Middle frontal gyrus (tissue), 1 donor: ENCODE results near the gene CLIP3.
"Not testable (repeated sequence)": the region's sequence is repeated elsewhere in the genome, so short reads cannot be mapped to it uniquely, and the experiment has no call there.

ENCODE experiments used
- DNase-seq: peaks from one replicate; pipeline ENCODE4 v3.0.0-alpha.2; 2015; ENCODE audit warnings: low spot score; ENCODE audit errors: extremely low spot score

The CLIP3 gene, protein sequence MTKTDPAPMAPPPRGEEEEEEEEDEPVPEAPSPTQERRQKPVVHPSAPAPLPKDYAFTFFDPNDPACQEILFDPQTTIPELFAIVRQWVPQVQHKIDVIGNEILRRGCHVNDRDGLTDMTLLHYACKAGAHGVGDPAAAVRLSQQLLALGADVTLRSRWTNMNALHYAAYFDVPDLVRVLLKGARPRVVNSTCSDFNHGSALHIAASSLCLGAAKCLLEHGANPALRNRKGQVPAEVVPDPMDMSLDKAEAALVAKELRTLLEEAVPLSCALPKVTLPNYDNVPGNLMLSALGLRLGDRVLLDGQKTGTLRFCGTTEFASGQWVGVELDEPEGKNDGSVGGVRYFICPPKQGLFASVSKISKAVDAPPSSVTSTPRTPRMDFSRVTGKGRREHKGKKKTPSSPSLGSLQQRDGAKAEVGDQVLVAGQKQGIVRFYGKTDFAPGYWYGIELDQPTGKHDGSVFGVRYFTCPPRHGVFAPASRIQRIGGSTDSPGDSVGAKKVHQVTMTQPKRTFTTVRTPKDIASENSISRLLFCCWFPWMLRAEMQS

GRCh38 chr19:36032251-36033104 is at the start of gene CLIP3:
TSS of gene CLIP3 (minus strand) at chr19:36032873. CDS start at chr19:36032357, 516 bp downstream.
- DNase-seq, result peak; percentile 68

- no peak for DNase-seq
Measured at GRCh38 chr19:36081894-36082293, 49.2 kb upstream of the CLIP3 start.

DNA sequence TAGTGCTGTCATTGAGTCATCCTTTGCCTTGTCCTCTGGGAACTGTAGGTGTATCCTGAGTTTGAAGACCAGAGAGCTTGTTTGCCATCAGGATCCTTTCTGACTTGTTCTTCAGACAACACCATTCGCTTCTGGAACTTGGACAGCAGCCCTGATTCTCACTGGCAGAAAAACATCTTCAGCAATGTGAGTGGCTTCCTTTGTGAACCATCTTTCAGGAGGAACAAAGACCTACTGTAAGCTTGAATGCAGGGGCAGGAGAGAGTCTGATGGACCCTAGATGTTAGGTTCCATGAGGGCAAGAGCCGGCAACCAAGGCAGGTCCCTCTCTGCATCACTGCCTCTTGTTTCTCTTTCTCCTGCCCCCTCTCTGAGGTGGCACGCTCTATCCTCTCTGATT is 48.7 kb upstream of the CLIP3 start:
- DNase-seq, result peak; percentile 51

DNA sequence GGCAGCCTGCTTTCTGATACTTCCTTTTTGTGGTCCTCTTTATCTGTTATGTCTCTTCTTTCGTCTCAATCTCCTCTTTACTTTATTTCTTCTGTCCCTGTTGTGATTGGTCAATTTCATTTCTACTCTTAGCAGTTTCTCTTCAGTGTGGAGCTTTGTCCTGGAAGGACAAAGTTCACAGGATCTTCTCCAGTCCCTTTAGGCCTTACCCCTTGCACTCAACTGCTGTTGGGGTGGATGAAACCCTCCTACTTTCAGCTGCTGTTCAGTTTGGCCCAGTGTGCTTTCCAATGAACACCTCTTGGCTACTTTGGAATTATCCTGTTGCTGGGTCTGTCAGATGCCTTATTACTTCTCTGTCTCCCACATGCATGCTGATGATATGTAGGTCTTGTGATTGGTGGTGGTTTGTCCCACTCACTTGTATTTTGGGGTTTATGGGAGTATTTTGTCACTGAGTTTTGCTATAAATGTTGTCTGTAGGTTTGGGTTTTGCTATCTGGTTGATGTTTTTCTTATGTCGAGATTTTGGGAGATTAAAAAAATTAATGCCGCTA is 46.8 kb upstream of the CLIP3 start:
- no peak for DNase-seq

GRCh38 chr19:36073121-36073876 is 40.6 kb upstream of the CLIP3 start:
- DNase-seq, result no peak

DNA sequence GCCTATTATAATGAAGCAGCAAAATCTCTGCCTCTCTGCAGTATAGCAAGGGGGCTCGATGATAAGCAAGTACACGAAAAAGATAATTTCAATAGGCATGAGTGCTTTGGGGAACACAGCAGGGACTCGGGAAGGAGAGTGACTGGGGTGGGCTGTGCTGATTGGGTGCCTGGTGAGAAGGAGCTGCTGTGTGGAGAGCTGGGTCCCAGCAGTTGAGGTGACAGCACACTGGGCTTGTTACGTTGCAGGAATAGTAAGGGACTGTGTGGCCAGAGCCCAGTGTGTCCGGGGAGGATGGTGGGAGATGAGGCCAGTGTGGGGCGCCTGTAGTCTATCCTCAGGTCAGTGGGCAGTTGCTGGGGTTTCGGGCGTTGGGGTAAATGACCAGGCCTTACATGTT is 39.4 kb upstream of the CLIP3 start:
- no peak for DNase-seq

GRCh38 chr19:36068810-36069499 is 36.3 kb upstream of the CLIP3 start:
- DNase-seq, result not testable (repeated sequence)

DNA sequence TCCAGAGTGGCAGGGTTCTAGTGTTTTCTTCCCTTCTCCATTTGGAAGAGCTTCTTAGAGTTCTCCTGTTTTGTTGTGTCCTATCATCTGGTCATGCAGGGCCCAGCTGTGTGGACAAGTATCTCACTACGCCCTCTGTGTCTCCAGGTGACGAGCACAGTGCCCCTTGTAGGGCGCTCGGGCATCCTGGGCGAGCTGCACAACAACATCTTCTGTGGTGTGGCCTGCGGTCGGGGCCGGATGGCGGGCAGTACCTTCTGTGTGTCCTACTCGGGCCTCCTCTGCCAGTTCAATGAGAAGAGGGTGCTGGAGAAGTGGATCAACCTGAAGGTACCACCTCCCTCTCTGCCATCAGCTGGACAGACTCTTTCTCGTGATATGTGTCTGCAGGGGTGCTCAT is 35.0 kb upstream of the CLIP3 start:
- no peak for DNase-seq

- no peak for DNase-seq
Measured at GRCh38 chr19:36064826-36065225, 32.2 kb upstream of the CLIP3 start.

DNA sequence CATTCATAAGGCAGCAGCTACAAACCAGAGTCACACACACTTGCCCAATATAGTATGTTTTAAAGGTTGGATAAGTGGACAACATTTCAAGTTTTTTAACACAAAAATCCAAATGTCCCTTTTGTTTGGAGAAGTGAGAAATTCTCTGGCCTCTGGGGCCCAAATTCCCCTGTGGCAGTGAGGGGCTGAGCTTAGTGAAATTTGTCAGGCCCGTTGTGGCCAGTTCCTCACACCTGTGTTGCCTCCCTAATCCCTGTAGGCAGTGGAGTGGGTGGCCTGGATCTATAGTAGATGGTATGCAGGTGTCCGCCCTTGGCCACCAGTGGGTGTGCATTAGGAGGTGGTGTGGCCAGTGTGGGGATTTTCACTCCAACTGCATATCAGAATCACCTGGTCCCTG is 28.7 kb upstream of the CLIP3 start:
- no peak for DNase-seq

DNA sequence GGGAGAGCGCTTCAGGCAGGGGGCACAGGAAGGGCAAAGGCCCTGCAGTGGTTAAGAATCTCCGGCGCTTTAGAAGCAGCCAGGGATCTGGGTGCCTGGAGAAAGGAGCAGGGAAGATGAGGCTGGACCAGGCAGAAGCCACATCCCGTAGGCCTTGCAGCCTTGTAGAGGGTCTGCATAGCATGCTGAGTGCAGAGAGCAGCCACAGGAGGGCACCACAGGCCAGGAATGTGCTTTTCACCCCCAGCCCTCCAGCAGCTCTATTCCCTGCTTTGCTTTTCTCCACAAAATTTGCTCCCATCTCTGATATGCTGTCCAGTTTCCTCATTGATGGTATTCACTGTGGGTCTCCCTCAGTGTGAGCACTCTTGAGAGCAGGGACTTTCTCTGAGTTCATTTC is 27.8 kb upstream of the CLIP3 start:
- DNase-seq, result peak; percentile 75

- DNase-seq, result no peak
Measured at GRCh38 chr19:36059180-36059910, 26.7 kb upstream of the CLIP3 start.

GRCh38 chr19:36058481-36059179 is 26.0 kb upstream of the CLIP3 start:
- DNase-seq, result no peak

GRCh38 chr19:36054733-36055686 is 22.3 kb upstream of the CLIP3 start, which contains the start of gene WDR62:
TSS of gene WDR62 (plus strand) at chr19:36054897. CDS start at chr19:36054972, 75 bp downstream.
- peak; percentile 86 for DNase-seq

DNA sequence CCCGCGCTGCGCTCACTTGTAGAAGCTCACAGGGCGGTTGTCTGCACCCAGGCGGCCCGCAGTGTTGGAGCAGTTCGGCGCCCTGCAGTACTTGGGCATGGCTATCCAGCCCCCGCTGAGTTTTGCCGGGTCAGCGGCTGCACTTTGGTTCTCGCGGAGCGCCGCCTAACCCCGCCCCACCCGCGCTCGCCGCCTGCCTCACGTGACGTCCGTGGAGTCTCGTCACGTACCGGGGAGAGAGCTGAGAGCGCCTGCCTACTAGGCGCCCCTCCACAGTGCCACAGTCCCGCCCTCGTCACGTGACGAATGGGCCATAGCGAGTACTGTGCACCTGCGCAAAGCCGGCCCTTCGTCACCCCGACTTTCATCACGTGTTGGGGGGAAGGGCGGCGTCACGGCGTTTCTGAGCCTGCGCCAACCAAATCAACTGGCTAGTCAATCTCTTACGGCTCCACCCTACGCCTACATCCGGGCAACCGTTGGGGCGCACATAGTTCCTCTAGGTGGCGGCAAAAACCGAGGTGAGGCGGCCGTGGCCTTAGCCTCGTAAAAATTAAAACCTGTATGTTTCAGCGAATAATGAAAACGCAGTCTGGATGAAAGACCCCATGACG is 21.6 kb upstream of the CLIP3 start, which contains the start of gene THAP8:
TSS of gene THAP8 (minus strand) at position 167 of the 614 bp plus-strand sequence. CDS start at position 99, 68 bp downstream.
- DNase-seq, result peak; percentile 98

DNA sequence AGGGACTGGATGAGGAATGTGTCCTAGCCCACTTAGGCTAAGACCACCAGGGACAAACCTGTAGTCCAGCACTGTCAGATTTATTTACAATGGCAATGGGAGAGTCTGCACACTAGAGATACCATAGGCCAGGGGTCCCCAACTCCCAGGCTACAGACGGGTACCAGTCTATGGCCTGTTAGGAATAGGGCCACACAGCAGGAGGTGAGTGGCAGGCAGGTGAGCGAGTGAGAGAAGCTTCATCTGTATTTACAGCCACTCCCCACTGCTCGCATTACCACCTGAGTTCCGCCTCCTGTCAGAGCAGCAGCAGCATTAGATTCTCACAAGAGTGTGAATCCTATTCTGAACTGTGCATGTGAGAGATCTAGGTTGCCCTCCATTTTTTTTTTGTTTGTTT is 19.0 kb upstream of the CLIP3 start:
- DNase-seq, result no peak

DNA sequence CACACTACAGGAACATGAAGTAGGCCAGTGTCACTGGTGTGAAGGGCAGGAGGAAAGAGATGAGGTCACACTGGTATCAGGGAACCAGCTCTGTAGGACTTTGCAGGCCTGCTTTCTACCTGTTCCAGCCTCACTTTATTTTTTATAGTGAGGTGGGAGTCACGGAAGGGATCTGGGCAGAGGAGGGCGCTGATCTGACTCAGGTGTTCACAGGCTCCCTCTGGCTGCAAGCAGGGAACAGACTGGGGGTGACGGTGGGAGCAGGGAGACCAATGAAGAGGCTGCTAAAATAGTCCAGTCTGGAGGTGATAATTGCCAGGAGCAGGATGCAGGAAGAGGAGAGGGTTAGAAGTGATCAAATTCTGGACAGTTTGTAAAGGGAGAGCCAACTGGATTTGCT is 18.6 kb upstream of the CLIP3 start:
- no peak for DNase-seq
